Muscle layer of colon (tissue), 2 donors: ENCODE data around the gene CD80.
"Not testable (repeated sequence)": the region's sequence is repeated elsewhere in the genome, so short reads cannot be mapped to it uniquely, and the experiment has no call there.

Source experiments
- H3K27ac ChIP-seq: one replicate; pipeline ENCODE4 v1.7.0; 2013; ENCODE audit warnings: low read depth, mild to moderate bottlenecking, low read length, moderate library complexity
- H3K27me3 ChIP-seq, 2 donors: one replicate each; pipeline ENCODE4 v1.7.0; 2013; ENCODE audit warnings: low read length in 2 of 2, mild to moderate bottlenecking in 2 of 2; ENCODE audit not compliant: insufficient read depth in 2 of 2, control insufficient read depth in 1 of 2
- H3K36me3 ChIP-seq: one replicate; pipeline ENCODE4 v1.7.0; 2013; ENCODE audit warnings: mild to moderate bottlenecking, low read length; ENCODE audit not compliant: insufficient read depth
- H3K4me1 ChIP-seq: one replicate; pipeline ENCODE4 v1.7.0; 2013; ENCODE audit warnings: mild to moderate bottlenecking, low read length; ENCODE audit not compliant: insufficient read depth
- H3K4me3 ChIP-seq, 2 donors: one replicate each; pipeline ENCODE4 v1.7.0; 2013; ENCODE audit warnings: low read length in 2 of 2, low read depth in 1 of 2, mild to moderate bottlenecking in 1 of 2, moderate library complexity in 1 of 2
- H3K9ac ChIP-seq: one replicate; pipeline ENCODE4 v1.7.0; 2013; ENCODE audit warnings: low read length
- H3K9me3 ChIP-seq: one replicate; pipeline ENCODE4 v1.7.0; 2013; ENCODE audit warnings: mild to moderate bottlenecking, low read length
- donor health status: abdominal sarcoma.
- donor health status: Adenocarcinoma of cecum.

The CD80 gene

GRCh38 chr3:119580067-119580760 lies 20.8 kb upstream of the CD80 start:
- H3K4me1 ChIP-seq = peaks cover 7% of the 10 kb centered on the region
- H3K9me3 ChIP-seq = no peaks in the 10 kb centered on the region
- no peaks in the 10 kb centered on the region for H3K27me3 ChIP-seq
- peak overlapping the region; percentile 74 for H3K27ac ChIP-seq
- H3K36me3 ChIP-seq = no peaks in the 10 kb centered on the region
- H3K9ac ChIP-seq = peak overlapping the region; percentile 71
- peak overlapping the region; percentile 65 to 81 for H3K4me3 ChIP-seq

- Histone ChIP-seq H3K36me3 (no peaks in the 10 kb centered on the region), H3K4me1 (peaks cover 7% of the 10 kb centered on the region), H3K27ac (peak within 1 kb of the TSS; percentile 74), H3K27me3 (no peaks in the 10 kb centered on the region), H3K9ac (peak within 1 kb of the TSS; percentile 71), H3K9me3 (no peaks in the 10 kb centered on the region), H3K4me3 (peak within 1 kb of the TSS; percentile 65 to 81)
Observed at GRCh38 chr3:119579366-119580066, 20.1 kb upstream of the CD80 start, which contains the start of gene ADPRH. Gene ADPRH (plus strand): TSS chr3:119579492. CDS start chr3:119582170, 2,678 bp downstream.

- H3K9me3 ChIP-seq = no peaks in the 10 kb centered on the region
- H3K27ac ChIP-seq = no peak overlapping the region
- no peaks in the 10 kb centered on the region for H3K36me3 ChIP-seq
Observed at GRCh38 chr3:119575507-119575906, 16.1 kb upstream of the CD80 start.

GRCh38 chr3:119571688-119572087 lies 12.3 kb upstream of the CD80 start:
- Histone ChIP-seq H3K27ac (no peak overlapping the region), H3K4me1 (no peaks in the 10 kb centered on the region), H3K4me3 (no peak overlapping the region), H3K9ac (no peak overlapping the region), H3K27me3 (no peaks in the 10 kb centered on the region), H3K36me3 (no peaks in the 10 kb centered on the region), H3K9me3 (no peaks in the 10 kb centered on the region)

More at GRCh38 chr3:119575507-119575906, 16.1 kb upstream of the CD80 start:
- Histone ChIP-seq H3K4me1 (peaks cover 6% of the 10 kb centered on the region), H3K27me3 (no peaks in the 10 kb centered on the region), H3K4me3 (no peak overlapping the region), H3K9ac (no peak overlapping the region)

- Histone ChIP-seq H3K4me1 (no peaks in the 10 kb centered on the region), H3K27ac (no peak overlapping the region), H3K9ac (no peak overlapping the region), H3K36me3 (no peaks in the 10 kb centered on the region), H3K4me3 (no peak overlapping the region), H3K9me3 (no peaks in the 10 kb centered on the region), H3K27me3 (no peaks in the 10 kb centered on the region)
Observed at GRCh38 chr3:119571230-119571629, 11.8 kb upstream of the CD80 start.

GRCh38 chr3:119570229-119570628 lies 10.8 kb upstream of the CD80 start:
- Histone ChIP-seq H3K4me1 (no peaks in the 10 kb centered on the region), H3K9ac (no peak overlapping the region), H3K27ac (no peak overlapping the region), H3K27me3 (no peaks in the 10 kb centered on the region), H3K4me3 (no peak overlapping the region), H3K36me3 (no peaks in the 10 kb centered on the region), H3K9me3 (no peaks in the 10 kb centered on the region)

- Histone ChIP-seq H3K4me1 (no peaks in the 10 kb centered on the region), H3K36me3 (no peaks in the 10 kb centered on the region), H3K27me3 (no peaks in the 10 kb centered on the region), H3K9me3 (no peaks in the 10 kb centered on the region), H3K9ac (no peak overlapping the region), H3K4me3 (no peak overlapping the region), H3K27ac (no peak overlapping the region)
Observed at GRCh38 chr3:119569156-119569555, 9.7 kb upstream of the CD80 start.

GRCh38 chr3:119563334-119563733 lies 3.9 kb upstream of the CD80 start:
- not testable (repeated sequence) for H3K4me3 ChIP-seq, H3K27me3 ChIP-seq, H3K9ac ChIP-seq, H3K4me1 ChIP-seq, H3K9me3 ChIP-seq, H3K36me3 ChIP-seq, H3K27ac ChIP-seq

GRCh38 chr3:119562307-119562961 lies 3.0 kb upstream of the CD80 start:
- no peaks in the 10 kb centered on the region for H3K9me3 ChIP-seq
- H3K27ac ChIP-seq = no peak overlapping the region

GRCh38 chr3:119560160-119560559 lies 746 bp upstream of the CD80 start:
- Histone ChIP-seq H3K27me3 (no peaks in the 10 kb centered on the region), H3K4me1 (no peaks in the 10 kb centered on the region), H3K27ac (no peak overlapping the region), H3K4me3 (no peak overlapping the region), H3K36me3 (no peaks in the 10 kb centered on the region), H3K9me3 (no peaks in the 10 kb centered on the region), H3K9ac (no peak overlapping the region)

More at GRCh38 chr3:119562307-119562961, 3.0 kb upstream of the CD80 start:
- no peaks in the 10 kb centered on the region for H3K27me3 ChIP-seq
- H3K4me1 ChIP-seq = no peaks in the 10 kb centered on the region
- no peak overlapping the region for H3K4me3 ChIP-seq
- H3K36me3 ChIP-seq = no peaks in the 10 kb centered on the region
- no peak overlapping the region for H3K9ac ChIP-seq

GRCh38 chr3:119558626-119559317 lies 642 bp downstream of the CD80 start:
- Histone ChIP-seq H3K4me1 (no peaks in the 10 kb centered on the region), H3K4me3 (no peak overlapping the region)

More at GRCh38 chr3:119558626-119559317, 642 bp downstream of the CD80 start:
- no peaks in the 10 kb centered on the region for H3K27me3 ChIP-seq
- H3K36me3 ChIP-seq = no peaks in the 10 kb centered on the region
- no peaks in the 10 kb centered on the region for H3K9me3 ChIP-seq
- no peak overlapping the region for H3K9ac ChIP-seq
- no peak overlapping the region for H3K27ac ChIP-seq
